ENCODE data around the gene CENPS.

GRCh38 chr1:10389271-10389973 lies 40.8 kb upstream of the CENPS start:
- TF ChIP-seq, protein P1, sequence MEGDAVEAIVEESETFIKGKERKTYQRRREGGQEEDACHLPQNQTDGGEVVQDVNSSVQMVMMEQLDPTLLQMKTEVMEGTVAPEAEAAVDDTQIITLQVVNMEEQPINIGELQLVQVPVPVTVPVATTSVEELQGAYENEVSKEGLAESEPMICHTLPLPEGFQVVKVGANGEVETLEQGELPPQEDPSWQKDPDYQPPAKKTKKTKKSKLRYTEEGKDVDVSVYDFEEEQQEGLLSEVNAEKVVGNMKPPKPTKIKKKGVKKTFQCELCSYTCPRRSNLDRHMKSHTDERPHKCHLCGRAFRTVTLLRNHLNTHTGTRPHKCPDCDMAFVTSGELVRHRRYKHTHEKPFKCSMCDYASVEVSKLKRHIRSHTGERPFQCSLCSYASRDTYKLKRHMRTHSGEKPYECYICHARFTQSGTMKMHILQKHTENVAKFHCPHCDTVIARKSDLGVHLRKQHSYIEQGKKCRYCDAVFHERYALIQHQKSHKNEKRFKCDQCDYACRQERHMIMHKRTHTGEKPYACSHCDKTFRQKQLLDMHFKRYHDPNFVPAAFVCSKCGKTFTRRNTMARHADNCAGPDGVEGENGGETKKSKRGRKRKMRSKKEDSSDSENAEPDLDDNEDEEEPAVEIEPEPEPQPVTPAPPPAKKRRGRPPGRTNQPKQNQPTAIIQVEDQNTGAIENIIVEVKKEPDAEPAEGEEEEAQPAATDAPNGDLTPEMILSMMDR (conservative IDR thresholded peaks at IDR 0.05 in 1 of 2, IDR thresholded peaks at IDR 0.05 in 1 of 2; ENCODE audit: extremely low read depth in 1 of 2, insufficient read depth in 1 of 2, low read depth in 1 of 2, low read length in 2 of 2) = no peak
- TF ChIP-seq EZH2 (IDR thresholded peaks at IDR 0.05; ENCODE audit: borderline replicate concordance, low read length) = no peak

Data from mammary epithelial cell (primary cell).